Measurements from ENCODE around the gene HHIPL1. TPM values are rescaled to one million over a fixed set of nuclear protein-coding genes. Genes with fewer than 3 reads are reported as not detected.

HHIPL1 gene
- total RNA-seq, 2 donors from 2014 or later, result 3.0 to 3.4 TPM

- H3K9me3 Mint-ChIP-seq, result peaks cover 2% of the 10 kb centered on the region
- no peaks in the 10 kb centered on the region for H3K36me3 ChIP-seq (ENCODE audit: control insufficient read depth, insufficient read depth, low read length)
- no peak overlapping the region for H3K4me3 Mint-ChIP-seq
- H3K36me3 Mint-ChIP-seq (ENCODE audit: low read depth), result no peaks in the 10 kb centered on the region
- peaks cover 7% of the 10 kb centered on the region for H3K4me1 Mint-ChIP-seq
- no peak overlapping the region for H3K4me3 ChIP-seq (ENCODE audit: low read length)
- peaks cover 6% of the 10 kb centered on the region for H3K27me3 Mint-ChIP-seq (ENCODE audit: insufficient read depth)
- H3K9me3 ChIP-seq (ENCODE audit: control insufficient read depth, low read length), result no peaks in the 10 kb centered on the region
- WGBS, 2 experiments (ENCODE audit: insufficient coverage in 1 of 2, insufficient read length in 1 of 2), result 92 to 100% methylated on average over 2 to 4 of the region's 5 CpGs
- no peak for DNase-seq
- no peaks in the 10 kb centered on the region for H3K27me3 ChIP-seq (ENCODE audit: control insufficient read depth, insufficient read depth, low read length, poor library complexity, severe bottlenecking)
- no peak overlapping the region for H3K27ac Mint-ChIP-seq
- H3K27ac ChIP-seq (ENCODE audit: low read depth, low read length), result no peak overlapping the region
- TF ChIP-seq, protein P1, sequence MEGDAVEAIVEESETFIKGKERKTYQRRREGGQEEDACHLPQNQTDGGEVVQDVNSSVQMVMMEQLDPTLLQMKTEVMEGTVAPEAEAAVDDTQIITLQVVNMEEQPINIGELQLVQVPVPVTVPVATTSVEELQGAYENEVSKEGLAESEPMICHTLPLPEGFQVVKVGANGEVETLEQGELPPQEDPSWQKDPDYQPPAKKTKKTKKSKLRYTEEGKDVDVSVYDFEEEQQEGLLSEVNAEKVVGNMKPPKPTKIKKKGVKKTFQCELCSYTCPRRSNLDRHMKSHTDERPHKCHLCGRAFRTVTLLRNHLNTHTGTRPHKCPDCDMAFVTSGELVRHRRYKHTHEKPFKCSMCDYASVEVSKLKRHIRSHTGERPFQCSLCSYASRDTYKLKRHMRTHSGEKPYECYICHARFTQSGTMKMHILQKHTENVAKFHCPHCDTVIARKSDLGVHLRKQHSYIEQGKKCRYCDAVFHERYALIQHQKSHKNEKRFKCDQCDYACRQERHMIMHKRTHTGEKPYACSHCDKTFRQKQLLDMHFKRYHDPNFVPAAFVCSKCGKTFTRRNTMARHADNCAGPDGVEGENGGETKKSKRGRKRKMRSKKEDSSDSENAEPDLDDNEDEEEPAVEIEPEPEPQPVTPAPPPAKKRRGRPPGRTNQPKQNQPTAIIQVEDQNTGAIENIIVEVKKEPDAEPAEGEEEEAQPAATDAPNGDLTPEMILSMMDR (conservative IDR thresholded peaks at IDR 0.05), result no peak
- no peak overlapping the region for H3K9ac ChIP-seq (ENCODE audit: extremely low read depth, low read length, poor library complexity, severe bottlenecking)
- no peaks in the 10 kb centered on the region for H3K4me1 ChIP-seq (ENCODE audit: control insufficient read depth, insufficient read depth, low read length)
These were observed 73.9 kb downstream of the HHIPL1 start for GRCh38 chr14:99718811-99719192.

DNA sequence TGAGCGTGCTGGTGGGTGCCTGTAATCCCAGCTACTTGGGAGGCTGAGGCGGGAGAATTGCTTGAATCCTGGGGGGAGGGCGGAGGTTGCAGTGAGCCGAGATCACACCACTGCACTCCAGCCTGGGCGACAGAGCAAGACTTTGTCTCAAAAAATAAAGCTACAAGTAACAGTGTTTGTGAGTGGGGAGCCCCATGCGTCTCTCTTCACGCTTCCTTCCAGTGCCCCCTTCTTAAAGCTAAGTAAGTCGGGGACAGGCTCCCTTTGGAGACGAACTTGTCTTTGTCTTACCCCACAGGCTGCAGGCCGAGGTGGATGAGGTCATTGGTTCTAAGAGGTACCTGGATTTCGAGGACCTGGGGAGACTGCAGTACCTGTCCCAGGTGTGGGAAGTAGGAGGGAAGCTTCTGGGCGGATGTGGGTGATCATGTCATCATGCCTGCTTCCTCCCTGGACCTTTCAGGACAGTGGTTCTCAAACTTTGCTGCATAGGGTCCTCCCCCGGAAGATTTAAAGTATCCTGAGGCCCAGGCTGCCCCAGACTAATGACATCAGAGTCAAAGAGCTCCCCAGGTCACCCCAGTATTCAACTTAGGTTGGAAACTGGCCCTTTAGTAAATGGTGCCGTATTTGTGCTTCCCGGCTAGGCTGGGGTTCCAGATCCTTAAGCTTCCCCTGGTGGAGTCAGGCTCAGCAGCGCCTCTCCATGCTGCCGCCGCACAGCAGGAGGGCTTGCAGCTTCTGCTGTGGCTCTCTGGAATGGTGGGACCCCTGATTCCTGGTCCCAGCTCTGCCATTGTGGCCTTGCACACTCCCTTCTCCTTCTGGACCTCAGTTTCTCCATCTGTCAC is 76.2 kb downstream of the HHIPL1 start:
- DNase-seq, result peak; percentile 53
- Mint-ChIP-seq H3K36me3 (ENCODE audit: low read depth) (no peaks in the 10 kb centered on the region), H3K4me1 (peaks cover 8% of the 10 kb centered on the region), H3K9me3 (no peaks in the 10 kb centered on the region), H3K27me3 (ENCODE audit: insufficient read depth) (peaks cover 9% of the 10 kb centered on the region), H3K27ac (no peak overlapping the region), H3K4me3 (no peak overlapping the region)
- Histone ChIP-seq H3K27ac (ENCODE audit: low read depth, low read length) (no peak overlapping the region), H3K27me3 (ENCODE audit: control insufficient read depth, insufficient read depth, low read length, poor library complexity, severe bottlenecking) (no peaks in the 10 kb centered on the region), H3K4me3 (ENCODE audit: low read length) (no peak overlapping the region), H3K9ac (ENCODE audit: extremely low read depth, low read length, poor library complexity, severe bottlenecking) (no peak overlapping the region), H3K4me1 (ENCODE audit: control insufficient read depth, insufficient read depth, low read length) (no peaks in the 10 kb centered on the region), H3K36me3 (ENCODE audit: control insufficient read depth, insufficient read depth, low read length) (no peaks in the 10 kb centered on the region), H3K9me3 (ENCODE audit: control insufficient read depth, low read length) (no peaks in the 10 kb centered on the region)
- WGBS, 2 experiments (ENCODE audit: insufficient coverage in 1 of 2, insufficient read length in 1 of 2), result 87 to 92% methylated on average over 16 to 18 of the region's 18 CpGs
- TF ChIP-seq, protein P1 (conservative IDR thresholded peaks at IDR 0.05), result no peak

DNA sequence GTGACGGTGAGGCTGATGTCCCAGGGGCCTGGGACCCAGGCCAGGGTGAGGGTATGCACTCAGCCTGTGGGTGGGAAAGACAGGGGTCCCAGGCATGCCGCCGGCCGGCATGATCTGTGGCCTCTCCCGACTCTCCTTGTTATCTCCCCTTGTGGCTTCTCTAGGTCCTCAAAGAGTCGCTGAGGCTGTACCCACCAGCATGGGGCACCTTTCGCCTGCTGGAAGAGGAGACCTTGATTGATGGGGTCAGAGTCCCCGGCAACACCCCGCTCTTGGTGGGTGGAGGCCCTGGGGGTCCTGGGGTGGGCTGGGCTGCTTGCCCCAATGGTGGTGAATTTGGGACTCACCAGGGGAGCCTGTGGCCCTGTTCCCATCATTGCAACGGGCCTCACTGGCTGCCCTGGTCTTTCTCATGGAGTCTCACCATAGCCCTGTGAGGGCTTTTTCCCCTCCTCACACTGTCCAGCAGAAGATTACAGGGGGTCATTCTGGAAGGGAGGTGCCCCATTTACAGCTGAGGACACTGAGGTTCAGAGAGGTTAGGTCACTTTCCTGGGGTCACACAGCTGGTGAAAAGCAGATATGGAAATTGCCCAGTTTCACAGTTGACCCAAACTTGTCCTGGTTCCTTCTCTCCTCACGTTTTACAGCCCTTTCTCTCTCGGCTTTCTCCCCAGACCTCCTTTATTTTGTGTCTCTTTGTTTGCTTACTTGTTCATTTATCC is 77.0 kb downstream of the HHIPL1 start:
- H3K4me3 Mint-ChIP-seq, result no peak overlapping the region
- peaks cover 4% of the 10 kb centered on the region for H3K4me1 Mint-ChIP-seq
- Histone ChIP-seq H3K27me3 (ENCODE audit: control insufficient read depth, insufficient read depth, low read length, poor library complexity, severe bottlenecking) (no peaks in the 10 kb centered on the region), H3K9ac (ENCODE audit: extremely low read depth, low read length, poor library complexity, severe bottlenecking) (no peak overlapping the region), H3K27ac (ENCODE audit: low read depth, low read length) (no peak overlapping the region), H3K9me3 (ENCODE audit: control insufficient read depth, low read length) (no peaks in the 10 kb centered on the region), H3K36me3 (ENCODE audit: control insufficient read depth, insufficient read depth, low read length) (no peaks in the 10 kb centered on the region), H3K4me1 (ENCODE audit: control insufficient read depth, insufficient read depth, low read length) (no peaks in the 10 kb centered on the region), H3K4me3 (ENCODE audit: low read length) (no peak overlapping the region)
- no peaks in the 10 kb centered on the region for H3K36me3 Mint-ChIP-seq (ENCODE audit: low read depth)
- 91 to 94% methylated on average over 6 to 12 of the region's 12 CpGs for WGBS, 2 experiments (ENCODE audit: insufficient coverage in 1 of 2, insufficient read length in 1 of 2)
- DNase-seq, result peak; percentile 33
- no peak overlapping the region for H3K27ac Mint-ChIP-seq
- TF ChIP-seq, protein P1 (conservative IDR thresholded peaks at IDR 0.05), result no peak
- H3K27me3 Mint-ChIP-seq (ENCODE audit: insufficient read depth), result peaks cover 12% of the 10 kb centered on the region
- H3K9me3 Mint-ChIP-seq, result no peaks in the 10 kb centered on the region
